Activated CD8-positive, alpha-beta memory T cell treated with anti-CD3 and anti-CD28 coated beads for 4 hours (primary cell): ENCODE results near the gene MYZAP.

Source experiments
- DNase-seq, 2 donors: peaks; one replicate each; pipeline ENCODE4 v3.0.0-alpha.2; 2020; ENCODE audit warnings: low read depth in 2 of 2

The MYZAP gene

DNA sequence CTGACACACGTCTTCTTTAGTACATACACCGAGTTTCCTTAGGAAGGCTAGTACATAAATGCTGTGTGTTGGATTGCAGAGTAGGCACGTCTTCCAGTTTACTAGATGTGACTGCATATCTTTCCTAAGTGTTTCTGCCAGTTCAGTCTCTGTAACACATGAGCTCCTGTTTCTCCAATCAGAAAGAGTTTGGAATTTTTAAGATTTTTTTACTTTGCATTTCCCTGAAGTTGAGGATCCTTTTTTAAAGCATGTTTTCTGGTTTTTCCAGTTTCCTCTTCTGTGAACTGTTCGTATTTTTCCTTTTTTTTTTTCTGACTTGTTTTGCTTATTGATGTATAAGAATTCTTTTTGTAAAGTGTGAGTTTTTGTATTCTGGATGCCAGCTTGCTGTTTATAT lies 107.3 kb downstream of the MYZAP start:
- DNase-seq, result no peak

DNA sequence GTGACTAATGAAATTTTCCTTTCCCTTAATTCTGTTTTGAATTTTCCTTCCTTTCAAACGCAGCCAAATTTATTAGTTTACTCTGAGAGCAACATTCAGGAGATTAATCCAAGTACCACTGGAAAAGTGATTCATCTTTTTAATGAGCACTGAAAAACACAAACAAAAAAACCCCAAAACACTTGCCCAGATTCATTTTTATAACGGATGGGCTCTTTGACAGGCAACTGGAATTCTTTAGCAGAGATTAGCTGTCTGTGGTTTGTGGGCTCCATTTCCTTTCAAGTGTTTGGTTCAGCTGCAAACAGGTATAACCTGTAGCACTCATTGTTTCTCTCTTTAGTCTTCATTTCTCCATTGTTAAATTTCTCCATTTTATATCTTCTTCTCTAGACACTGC lies 111.7 kb downstream of the MYZAP start:
- DNase-seq, result no peak

DNA sequence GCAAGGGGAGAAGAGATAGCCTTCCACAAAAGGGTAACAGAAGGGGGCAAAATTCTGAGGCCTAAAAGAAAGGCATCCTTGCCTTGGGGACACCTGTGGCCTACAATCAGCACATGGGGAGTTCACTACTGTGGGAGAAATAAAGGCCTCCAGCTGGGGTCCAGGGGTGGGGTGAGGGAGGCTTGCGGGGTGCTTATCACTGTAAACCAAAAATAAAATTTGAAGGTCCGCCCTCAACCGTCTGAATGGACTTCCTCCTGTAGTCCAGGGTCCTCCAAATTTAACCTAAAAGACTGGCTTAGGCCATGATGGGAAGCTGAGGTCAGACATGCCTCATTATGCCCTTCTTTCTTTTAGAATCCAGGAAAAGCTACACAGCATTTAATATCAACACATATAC lies 112.7 kb downstream of the MYZAP start:
- DNase-seq, result no peak

DNA sequence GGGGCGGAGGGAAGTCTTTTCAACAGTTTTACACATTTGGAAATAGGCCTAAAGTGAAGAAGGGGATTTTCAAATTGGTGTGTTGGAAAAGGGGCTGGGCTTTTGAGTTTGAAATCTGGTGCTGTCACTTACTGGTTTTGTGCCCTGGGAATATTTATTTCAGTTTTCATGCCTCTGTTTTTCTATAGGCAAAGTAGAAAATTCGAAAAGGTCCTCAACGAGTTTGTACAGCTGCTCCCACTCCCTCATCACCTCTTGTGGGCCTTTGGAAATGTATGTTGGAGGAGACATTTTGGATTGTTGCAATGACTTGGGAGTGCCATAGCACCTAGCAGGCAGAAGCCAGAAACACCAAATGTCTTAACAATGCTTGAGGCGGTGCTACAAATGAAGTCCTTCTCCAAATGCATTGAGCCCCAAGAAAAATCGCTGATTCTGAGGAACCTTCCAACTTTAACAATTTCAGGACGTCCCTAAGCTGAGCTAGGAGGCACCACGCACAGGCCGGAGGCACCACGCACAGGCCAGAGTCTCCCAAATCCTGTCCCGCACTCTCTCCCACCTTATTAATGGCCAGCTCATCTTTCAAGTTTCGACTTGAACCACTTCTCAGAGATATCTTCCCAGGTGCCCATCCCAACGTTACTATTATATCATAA lies 114.2 kb downstream of the MYZAP start:
- DNase-seq, result no peak

DNA sequence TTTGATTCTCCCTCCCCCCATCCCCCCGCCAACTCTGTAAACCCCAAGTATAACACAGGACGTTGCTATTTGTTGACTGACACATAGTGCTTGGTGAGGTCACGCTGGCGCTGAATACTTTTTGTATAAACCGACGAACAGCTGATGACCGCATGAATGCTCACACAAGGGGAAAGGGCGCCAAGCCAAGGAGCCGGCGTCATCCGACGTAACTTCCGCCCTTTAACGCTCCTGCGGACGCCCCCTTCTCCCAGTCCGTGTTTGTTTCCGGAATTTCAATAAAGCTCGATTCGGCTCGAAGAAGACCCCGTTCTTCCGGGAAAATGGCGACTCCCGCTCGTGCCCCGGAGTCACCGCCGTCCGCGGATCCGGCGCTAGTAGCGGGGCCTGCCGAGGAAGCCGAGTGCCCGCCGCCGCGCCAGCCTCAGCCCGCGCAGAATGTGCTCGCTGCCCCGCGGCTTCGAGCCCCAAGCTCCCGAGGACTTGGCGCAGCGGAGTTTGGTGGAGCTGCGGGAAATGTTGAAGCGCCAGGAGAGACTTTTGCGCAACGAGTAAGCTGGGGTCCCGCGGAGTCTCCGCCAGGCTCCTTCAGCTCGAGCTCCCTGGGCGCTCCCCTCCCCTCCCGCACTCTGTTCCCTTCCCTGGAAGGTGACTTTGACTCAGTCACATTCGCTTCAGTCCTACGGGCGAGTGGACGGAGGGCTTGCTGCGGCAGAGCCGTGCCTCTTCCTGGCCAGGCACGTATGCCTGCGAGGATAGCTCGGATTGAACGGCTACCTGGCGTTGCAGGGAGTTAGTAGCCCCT lies 114.9 kb downstream of the MYZAP start, which contains the start of gene POLR2M:
Gene POLR2M (plus strand): TSS at position 310 of the 805 bp plus-strand sequence. CDS start 129 bp downstream, at position 439.
- peak; percentile 84 for DNase-seq

DNA sequence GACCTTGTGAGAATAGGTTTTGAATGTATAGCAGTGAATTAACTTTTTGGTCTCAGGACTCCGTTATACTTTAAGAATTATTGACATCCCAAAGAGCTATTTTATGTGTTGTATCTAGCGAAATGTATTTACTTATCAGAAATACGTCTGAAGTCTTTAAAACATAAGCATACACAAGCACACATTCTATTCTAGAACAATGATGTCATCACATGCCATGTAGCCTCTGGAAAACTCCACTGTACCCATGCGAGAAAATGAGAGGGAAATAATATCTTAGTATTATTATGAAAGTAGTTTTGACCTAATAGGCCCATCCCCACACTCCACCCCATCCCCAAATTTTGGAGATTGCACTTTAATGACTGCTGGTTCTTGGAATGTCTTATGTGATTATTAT lies 116.3 kb downstream of the MYZAP start:
- no peak for DNase-seq

DNA sequence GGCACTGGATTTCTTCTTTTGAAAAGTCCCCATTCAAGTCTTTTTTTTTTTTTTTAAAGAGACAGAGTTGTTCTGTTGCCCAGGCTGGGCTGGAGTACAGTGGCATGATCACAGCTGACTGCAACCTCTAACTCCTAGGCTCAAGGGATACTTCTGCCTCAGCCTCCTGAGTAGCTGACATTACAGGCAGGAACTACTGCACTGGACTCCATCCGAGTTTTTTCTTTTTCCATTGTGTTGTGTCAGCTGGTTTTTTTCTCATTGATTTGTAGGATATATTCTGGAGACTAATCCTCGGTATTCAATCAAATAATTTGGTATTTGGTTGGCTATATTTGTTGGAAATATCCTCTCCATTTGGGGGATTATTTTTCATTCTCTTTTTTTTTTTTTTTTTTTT lies 126.6 kb downstream of the MYZAP start:
- DNase-seq, result no peak

DNA sequence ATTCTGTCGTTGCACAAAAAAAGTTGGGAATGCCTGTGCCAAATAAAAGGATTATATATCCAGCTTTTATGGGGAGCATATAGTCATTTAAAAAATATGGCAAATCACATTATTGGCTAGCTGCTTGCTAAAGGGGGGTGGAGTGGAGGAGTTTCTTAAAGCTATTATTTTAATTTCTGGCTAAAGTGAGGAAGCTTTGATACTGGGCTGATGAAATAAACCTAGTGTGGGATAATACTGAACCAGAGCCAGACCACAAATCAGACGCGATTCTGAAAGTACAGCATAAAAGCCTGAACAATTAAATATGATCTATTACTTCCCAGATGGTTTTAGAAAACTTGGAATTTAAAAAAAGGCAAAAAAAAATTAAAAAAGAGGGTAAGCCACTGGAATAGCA lies 129.2 kb downstream of the MYZAP start:
- DNase-seq, result no peak

DNA sequence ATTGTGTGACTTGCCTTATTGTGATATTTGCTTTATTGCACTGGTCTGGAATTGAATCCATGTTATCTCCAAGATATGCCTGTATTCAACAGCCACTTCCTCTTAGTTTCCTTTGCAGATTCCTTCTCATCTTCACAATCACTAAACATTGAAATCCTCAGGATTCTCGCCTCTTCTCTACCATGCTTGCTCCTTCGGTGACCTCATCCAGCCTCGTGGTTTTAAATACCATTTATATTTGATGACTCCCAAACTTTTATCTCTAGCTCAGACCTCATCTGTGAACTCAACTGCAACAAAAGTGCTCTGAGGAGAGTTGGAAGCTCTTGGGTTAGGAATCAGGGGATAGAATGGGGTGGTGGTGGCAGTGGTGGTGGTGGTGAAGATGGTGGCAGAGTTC lies 134.7 kb downstream of the MYZAP start:
- DNase-seq, result no peak

DNA sequence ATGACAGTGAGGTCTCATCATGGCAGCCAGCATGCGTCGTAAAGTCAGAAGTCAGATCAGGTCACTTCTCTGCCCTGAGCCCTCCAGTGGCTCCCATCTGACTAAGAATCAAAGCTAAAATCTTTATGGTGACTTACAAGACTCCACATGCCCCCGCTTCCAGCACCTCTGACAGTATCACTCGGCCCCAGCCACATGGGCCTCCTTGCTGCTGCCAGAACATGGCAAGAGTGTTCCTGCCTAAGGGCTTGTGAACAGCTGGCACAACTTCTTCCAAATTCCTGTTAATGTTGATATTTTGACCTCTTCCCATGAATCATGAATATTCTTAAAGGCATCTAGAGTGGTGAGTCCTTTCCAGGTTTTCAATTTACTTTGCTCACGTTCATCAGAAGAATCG lies 135.3 kb downstream of the MYZAP start:
- no peak for DNase-seq

DNA sequence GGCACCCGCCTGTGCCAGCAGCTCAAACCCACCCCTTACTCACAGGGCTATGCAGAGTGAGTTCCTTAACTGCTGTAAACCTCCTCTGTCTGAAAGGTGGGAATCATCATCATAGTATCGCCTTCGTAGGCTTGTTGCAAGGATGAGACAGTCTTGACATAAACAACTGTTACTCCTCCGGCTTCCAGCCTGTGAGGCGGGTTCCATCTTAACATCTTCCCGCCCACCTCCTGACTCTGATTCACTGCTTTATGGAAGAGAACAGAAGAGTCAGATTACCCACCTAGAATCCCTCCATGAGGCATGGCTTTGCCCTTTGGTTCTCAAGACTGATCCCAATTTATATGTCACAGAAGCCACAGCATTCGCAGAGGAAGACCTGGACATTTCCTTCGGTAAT lies 136.7 kb downstream of the MYZAP start:
- DNase-seq, result no peak

DNA sequence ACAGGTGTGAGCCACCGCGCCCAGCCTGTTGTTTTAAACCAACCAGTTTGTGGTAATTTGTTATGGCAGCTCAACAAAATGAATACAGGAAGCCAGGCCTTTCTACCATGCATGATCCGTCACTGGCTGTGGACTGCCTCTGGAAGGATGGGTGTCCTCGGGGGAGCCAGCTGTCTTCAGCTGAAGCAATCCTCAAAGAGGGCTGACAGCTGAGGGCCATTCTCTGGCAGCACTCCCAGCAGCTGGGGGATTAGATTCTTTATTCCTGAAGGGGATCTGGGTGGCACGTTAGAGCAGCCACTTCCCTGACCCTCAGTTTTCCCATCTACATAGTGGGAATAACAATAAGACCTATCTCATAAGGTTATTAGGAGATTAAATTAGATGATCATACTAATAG lies 139.2 kb downstream of the MYZAP start:
- DNase-seq, result no peak

DNA sequence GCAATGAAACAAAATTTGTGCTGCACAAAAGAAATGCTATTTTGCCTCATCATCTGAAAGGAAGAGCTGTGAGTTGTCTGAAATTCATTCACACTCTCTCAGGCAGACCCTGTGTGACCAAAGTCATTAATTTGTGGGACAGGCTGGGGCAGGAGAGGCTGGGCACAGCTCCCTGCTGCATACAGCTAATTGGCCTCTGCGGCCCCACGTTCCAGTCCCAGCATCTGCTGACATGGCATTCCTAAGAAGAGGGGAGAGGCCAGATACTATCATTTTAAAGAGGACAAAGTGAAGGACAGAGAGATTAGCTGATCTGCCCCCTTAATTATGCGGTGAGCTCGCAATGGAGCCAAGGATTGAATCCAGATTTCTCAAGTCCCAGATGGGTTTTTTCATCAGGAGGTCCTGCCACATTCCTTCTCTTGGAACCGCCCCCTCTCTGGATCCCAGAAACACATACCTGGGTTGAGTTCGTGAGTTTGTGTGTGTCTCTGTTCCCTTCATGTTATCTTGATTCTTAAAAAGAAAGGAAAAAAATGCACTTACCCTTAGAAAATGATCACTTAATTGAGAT lies 139.9 kb downstream of the MYZAP start:
- no peak for DNase-seq

DNA sequence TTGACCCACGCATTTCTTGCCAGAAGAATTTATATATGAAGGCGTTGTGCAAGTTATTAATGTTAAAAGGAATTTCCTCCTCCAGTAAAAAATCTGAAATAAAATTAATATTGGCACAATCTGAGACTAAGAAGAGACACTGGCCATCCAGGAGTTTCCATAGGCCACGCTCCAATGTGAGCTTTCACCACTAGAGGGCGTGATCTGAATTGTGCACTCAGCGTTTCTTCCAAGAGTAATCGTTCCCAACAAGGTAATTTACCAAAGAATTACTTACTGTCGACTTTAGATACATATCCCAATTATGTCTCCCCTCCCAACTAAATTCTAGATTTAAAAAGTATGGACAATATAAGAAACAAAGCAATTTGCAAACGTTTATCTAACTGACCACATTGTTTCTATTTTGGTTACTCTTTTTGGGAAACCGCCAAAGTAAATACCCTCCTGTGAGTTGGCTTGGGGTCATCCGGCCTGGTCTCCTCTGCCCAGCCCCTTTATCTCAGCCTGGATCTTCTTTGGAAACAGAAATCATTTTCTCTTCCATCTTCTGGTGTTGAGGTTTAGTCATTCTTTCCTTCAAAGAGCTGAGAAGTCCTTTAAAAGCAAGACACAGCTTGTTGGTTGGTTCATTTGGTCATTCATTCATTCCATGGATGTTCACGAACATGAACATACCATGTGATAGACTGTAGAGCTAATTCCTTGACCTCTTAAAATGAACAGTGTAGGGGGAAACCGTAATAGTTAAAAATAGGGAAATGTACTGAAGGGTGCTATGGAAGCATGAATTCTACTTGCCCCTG lies 141.0 kb downstream of the MYZAP start:
- peak in 1 of 2 donors; percentile 1 for DNase-seq

DNA sequence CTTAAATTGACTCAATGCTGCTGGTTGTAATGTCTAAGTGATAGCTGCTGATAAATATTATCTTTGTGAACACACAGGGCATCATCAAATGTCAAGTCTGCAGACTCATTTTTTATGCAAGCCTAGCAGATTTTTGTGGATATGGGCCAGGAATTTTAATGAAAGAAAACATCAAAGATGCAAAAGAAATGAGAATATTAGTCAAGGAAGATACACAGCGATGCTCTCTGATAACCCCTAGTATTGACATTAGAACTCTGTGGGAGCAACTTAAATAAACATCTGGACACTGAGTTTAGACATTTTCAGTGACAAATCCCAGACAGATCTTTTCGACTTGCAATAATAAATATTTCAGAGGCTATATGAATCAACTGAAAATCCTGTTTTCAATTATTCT lies 143.2 kb downstream of the MYZAP start:
- no peak for DNase-seq
